Calu3 (cell line): Measurements from ENCODE around the gene PEPD. TPM values are rescaled to one million over a fixed set of nuclear protein-coding genes. Genes with fewer than 3 reads are reported as not detected.

Source experiments
- BruUV-seq: library from RNA; stranded (reverse); fragments of 400-500 nt; replicated peaks from 2 replicates; lab custom pipeline; 2021; lab: Mats Ljungman, UMichigan
- CTCF ChIA-PET: fragments of 300-600 bp; sonication (Branson Sonifier 250); formaldehyde crosslinking; loops from one replicate; lab custom pipeline; 2022; ENCODE audit warnings: antibody characterized with exemption; lab: Charles Lee
- DNase-seq: peaks from one replicate; pipeline ENCODE4 v3.0.0; 2022
- H3K27ac Mint-ChIP-seq: one replicate; pipeline ENCODE4 v1.8.0; 2022; ENCODE audit warnings: mixed read lengths; ENCODE audit not compliant: unreplicated experiment
- H3K27me3 Mint-ChIP-seq: one replicate; pipeline ENCODE4 v1.8.0; 2022; ENCODE audit warnings: mixed read lengths; ENCODE audit not compliant: unreplicated experiment
- H3K36me3 Mint-ChIP-seq: one replicate; pipeline ENCODE4 v1.8.0; 2022; ENCODE audit warnings: mild to moderate bottlenecking, moderate library complexity, mixed read lengths; ENCODE audit not compliant: insufficient read depth, unreplicated experiment
- H3K4me1 Mint-ChIP-seq: one replicate; pipeline ENCODE4 v1.8.0; 2022; ENCODE audit warnings: mild to moderate bottlenecking, low read depth, mixed read lengths; ENCODE audit not compliant: unreplicated experiment
- H3K4me3 Mint-ChIP-seq: one replicate; pipeline ENCODE4 v1.8.0; 2022; ENCODE audit warnings: mild to moderate bottlenecking, low read depth, moderate library complexity, mixed read lengths; ENCODE audit not compliant: unreplicated experiment
- H3K9me3 Mint-ChIP-seq: one replicate; pipeline ENCODE4 v1.8.0; 2022; ENCODE audit warnings: low read depth, mixed read lengths; ENCODE audit not compliant: unreplicated experiment
- CTCF ChIP-seq: fragments of 200-600 bp; IDR thresholded peaks from one replicate; pipeline ENCODE4 v1.8.0; 2022; ENCODE audit warnings: antibody characterized with exemption; ENCODE audit not compliant: unreplicated experiment
- intact Hi-C: fragments of 100-400 bp; cut with micrococcal nuclease; formaldehyde crosslinking; loops from one replicate; pipeline ENCODE4 v1.10.0; 2022; ENCODE audit not compliant: unreplicated experiment
- total RNA-seq: library from RNA; stranded (reverse); gene quantifications from 2 replicates; pipeline ENCODE4 v1.2.3, GENCODE V29; 2022

PEPD gene
- total RNA-seq, 1 experiment from 2014 or later = 65.5 TPM

DNA sequence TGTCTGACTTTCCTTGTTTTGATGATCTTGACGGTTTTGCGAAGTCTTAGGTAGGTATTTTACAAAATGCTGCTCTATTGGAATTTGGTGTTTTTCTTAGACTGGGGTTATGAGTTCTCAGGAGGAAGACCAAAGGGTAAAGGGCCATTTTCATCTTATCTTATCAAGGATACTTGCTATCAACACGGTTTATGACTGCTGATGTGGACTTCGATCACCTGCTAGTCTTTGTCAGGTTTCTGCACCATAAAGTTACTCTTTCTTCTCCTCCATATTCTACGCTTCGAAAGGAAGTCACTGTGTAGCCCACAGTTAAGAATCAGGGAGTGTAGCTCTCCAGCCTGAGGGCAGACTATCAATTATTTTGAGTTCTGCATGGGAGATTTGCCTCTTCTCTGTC is 155.5 kb downstream of the PEPD start:
- Mint-ChIP-seq H3K36me3 (no peaks in the 10 kb centered on the region), H3K27ac (no peak overlapping the region), H3K4me1 (no peaks in the 10 kb centered on the region), H3K27me3 (peaks cover 79% of the 10 kb centered on the region), H3K4me3 (no peak overlapping the region), H3K9me3 (no peaks in the 10 kb centered on the region)
- no peak for TF ChIP-seq CTCF
- intact Hi-C loops = no loop called here
- no TSS peak for BruUV-seq
- DNase-seq = no peak
- CTCF ChIA-PET = no interaction called here

- Mint-ChIP-seq H3K36me3 (no peaks in the 10 kb centered on the region), H3K9me3 (no peaks in the 10 kb centered on the region), H3K27me3 (peaks cover 80% of the 10 kb centered on the region), H3K4me1 (no peaks in the 10 kb centered on the region), H3K4me3 (no peak overlapping the region), H3K27ac (no peak overlapping the region)
- no peak for TF ChIP-seq CTCF
- no peak for DNase-seq
- no TSS peak for BruUV-seq
- CTCF ChIA-PET = no interaction called here
- intact Hi-C loops = no loop called here
These were observed 155.9 kb downstream of the PEPD start for GRCh38 chr19:33365691-33366090.

GRCh38 chr19:33363476-33363875 is 158.1 kb downstream of the PEPD start:
- BruUV-seq = no TSS peak
- no peak for TF ChIP-seq CTCF
- intact Hi-C loops = no loop called here

DNA sequence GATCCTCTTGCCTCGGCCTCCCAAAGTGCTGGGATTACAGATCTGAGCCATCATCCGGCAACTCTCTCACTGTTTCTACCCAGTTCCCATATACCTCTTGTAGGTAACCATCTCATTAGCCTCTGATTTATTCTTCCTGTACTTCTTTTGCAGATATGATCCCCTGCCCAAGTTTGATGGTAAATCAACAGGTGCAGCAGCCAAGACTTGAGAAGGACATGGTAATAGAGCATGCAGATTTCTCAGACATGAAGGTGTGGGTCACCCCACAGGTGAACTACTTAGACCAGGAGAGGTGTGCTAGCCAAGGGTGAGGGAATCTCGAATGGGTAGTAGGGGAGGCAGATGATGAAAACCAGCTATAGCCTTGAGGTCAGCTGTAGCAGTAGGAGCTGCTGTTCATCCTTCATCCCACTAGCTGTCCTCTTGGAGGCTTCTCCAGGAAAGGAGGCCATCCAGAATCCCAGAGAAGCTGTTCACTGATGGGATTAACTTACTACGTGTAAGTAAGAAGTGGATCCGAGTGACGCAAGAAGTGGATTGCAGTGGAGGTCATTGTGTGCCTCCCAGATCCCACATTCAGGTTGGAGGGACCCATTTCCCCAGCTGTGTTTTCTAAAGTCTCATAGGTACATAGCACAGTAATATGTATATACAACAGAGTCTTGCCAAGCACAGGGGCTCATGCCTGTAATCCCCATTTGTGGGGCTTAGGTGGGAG is 158.9 kb downstream of the PEPD start:
- no peak for DNase-seq
- Mint-ChIP-seq H3K4me3 (no peak overlapping the region), H3K36me3 (no peaks in the 10 kb centered on the region), H3K4me1 (no peaks in the 10 kb centered on the region), H3K27me3 (peaks cover 93% of the 10 kb centered on the region), H3K9me3 (no peaks in the 10 kb centered on the region), H3K27ac (no peak overlapping the region)
- intact Hi-C loops = no loop called here
- TF ChIP-seq CTCF = no peak
- BruUV-seq = no TSS peak
- CTCF ChIA-PET = interaction anchor here (0.7 kb wide), 1 partner anchor 54 kb away, joined by 4 read pairs; no protein-coding TSS in a partner anchor

More at GRCh38 chr19:33363476-33363875, 158.1 kb downstream of the PEPD start:
- H3K27me3 Mint-ChIP-seq = peaks cover 93% of the 10 kb centered on the region
- H3K9me3 Mint-ChIP-seq = no peaks in the 10 kb centered on the region
- CTCF ChIA-PET = interaction anchor here (0.7 kb wide), 1 partner anchor 55 kb away, joined by 4 read pairs; no protein-coding TSS in a partner anchor
- DNase-seq = no peak
- H3K4me1 Mint-ChIP-seq = no peaks in the 10 kb centered on the region
- no peak overlapping the region for H3K4me3 Mint-ChIP-seq
- H3K36me3 Mint-ChIP-seq = no peaks in the 10 kb centered on the region
- H3K27ac Mint-ChIP-seq = no peak overlapping the region
